GM21528 (cell line): ENCODE results near the gene GHRHR.

Experiments
- ATAC-seq: cut with Tn5 transposase; IDR thresholded peaks from one replicate; pipeline ENCODE4 v1.9.1; 2021; ENCODE audit warnings: mild to moderate bottlenecking, moderate library complexity; ENCODE audit not compliant: unreplicated experiment, low FRiP score

The GHRHR gene

GRCh38 chr7:30983042-30983913, 19.5 kb downstream of the GHRHR start:
- ATAC-seq = peak; percentile 87

- no peak for ATAC-seq
Observed at GRCh38 chr7:30983914-30984247, 20.1 kb downstream of the GHRHR start.

GRCh38 chr7:30984359-30985107, 20.8 kb downstream of the GHRHR start:
- no peak for ATAC-seq

- no peak for ATAC-seq
Observed at GRCh38 chr7:30985756-30986155, 22.0 kb downstream of the GHRHR start.

- ATAC-seq = no peak
Observed at GRCh38 chr7:30986331-30986730, 22.6 kb downstream of the GHRHR start.

- no peak for ATAC-seq
Observed at GRCh38 chr7:30986738-30987137, 23.0 kb downstream of the GHRHR start.

- ATAC-seq = no peak
Observed at GRCh38 chr7:30987178-30987577, 23.4 kb downstream of the GHRHR start.

GRCh38 chr7:30987936-30988335, 24.2 kb downstream of the GHRHR start:
- no peak for ATAC-seq

GRCh38 chr7:30988351-30989005, 24.7 kb downstream of the GHRHR start:
- no peak for ATAC-seq

GRCh38 chr7:30989008-30989823, 25.5 kb downstream of the GHRHR start:
- no peak for ATAC-seq

GRCh38 chr7:30989824-30990672, 26.3 kb downstream of the GHRHR start:
- ATAC-seq = no peak

- no peak for ATAC-seq
Observed at GRCh38 chr7:30990673-30991170, 27.0 kb downstream of the GHRHR start.

- no peak for ATAC-seq
Observed at GRCh38 chr7:30992414-30992813, 28.7 kb downstream of the GHRHR start.

- no peak for ATAC-seq
Observed at GRCh38 chr7:30994206-30995100, 30.7 kb downstream of the GHRHR start.

GRCh38 chr7:30995536-30995935, 31.8 kb downstream of the GHRHR start:
- no peak for ATAC-seq

- no peak for ATAC-seq
Observed at GRCh38 chr7:30996256-30996655, 32.5 kb downstream of the GHRHR start.

GRCh38 chr7:30996883-30997282, 33.1 kb downstream of the GHRHR start:
- ATAC-seq = no peak

- ATAC-seq = no peak
Observed at GRCh38 chr7:30997316-30997715, 33.6 kb downstream of the GHRHR start.
